ENCODE results near the gene SPOCD1.

The SPOCD1 gene

DNA sequence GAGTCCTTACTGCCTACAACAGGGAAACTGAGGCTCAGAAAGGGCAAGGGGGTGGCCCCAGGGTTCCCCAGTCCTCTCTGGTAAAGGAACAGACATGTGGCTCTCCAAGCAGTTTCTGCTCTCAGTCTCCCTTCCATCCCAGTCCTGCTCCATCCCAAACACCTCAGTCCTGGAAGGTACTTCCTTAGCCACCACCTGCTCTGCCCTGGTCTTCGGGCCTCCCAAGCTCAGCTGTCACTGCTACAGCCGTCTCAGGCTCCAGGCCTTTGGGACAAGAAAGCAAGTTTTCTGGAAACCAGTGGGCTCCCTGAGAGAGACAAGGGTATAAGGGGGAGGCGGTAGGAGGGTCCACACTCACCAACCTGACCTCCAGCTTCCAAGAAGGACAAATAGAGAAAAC is 28.6 kb downstream of the SPOCD1 start:
- DNase-seq (ENCODE audit: low read depth), result no peak

DNA sequence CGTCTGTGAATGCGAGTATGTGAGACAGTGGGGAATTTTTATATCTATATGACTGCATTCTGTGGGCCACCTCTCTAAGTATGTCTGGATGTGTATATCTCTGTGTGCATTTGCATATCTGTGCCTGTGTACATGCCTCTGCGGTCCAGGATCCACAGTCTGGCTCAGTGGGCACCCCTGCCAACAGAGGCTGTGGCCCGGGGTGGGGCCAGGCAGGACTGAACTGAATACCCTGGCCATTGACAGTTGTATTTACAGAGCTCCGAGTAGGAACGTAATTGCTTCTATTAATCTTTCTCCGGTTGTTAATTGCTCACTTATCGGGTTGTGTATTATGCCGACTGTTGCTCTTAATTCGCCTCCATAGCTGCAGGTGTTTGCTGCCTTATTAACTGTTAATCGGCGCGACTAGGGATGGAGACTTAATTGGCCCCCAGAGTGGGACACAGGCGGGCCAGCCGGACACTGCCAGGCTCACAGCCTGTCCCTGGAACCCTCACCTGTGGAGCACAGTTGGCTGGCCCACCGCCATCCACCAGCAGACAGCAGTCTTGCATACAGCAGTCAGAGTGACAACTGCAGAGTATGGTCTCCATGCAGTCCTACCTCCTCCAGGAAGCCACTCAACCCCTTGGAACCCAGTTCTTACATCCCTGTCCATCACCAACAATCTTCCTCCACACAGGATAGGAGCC is 29.3 kb downstream of the SPOCD1 start:
- no peak for DNase-seq (ENCODE audit: low read depth)

DNA sequence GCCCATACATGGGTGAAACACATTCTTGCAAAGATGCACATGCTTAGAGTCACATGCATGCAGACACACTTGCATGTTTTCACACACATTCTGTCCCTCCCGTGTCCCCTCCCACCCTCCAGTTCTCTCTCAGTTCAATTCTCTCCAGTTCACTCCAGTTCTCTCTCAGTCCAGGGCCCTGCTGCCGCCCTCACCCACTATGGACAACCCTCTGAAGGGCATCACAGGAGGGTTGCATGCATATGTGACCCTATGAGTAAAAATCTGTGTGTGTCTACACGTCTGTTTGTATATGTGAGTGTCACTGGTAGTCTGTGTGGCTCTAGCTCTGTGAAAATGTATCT is 29.9 kb downstream of the SPOCD1 start:
- DNase-seq (ENCODE audit: low read depth), result no peak

DNA sequence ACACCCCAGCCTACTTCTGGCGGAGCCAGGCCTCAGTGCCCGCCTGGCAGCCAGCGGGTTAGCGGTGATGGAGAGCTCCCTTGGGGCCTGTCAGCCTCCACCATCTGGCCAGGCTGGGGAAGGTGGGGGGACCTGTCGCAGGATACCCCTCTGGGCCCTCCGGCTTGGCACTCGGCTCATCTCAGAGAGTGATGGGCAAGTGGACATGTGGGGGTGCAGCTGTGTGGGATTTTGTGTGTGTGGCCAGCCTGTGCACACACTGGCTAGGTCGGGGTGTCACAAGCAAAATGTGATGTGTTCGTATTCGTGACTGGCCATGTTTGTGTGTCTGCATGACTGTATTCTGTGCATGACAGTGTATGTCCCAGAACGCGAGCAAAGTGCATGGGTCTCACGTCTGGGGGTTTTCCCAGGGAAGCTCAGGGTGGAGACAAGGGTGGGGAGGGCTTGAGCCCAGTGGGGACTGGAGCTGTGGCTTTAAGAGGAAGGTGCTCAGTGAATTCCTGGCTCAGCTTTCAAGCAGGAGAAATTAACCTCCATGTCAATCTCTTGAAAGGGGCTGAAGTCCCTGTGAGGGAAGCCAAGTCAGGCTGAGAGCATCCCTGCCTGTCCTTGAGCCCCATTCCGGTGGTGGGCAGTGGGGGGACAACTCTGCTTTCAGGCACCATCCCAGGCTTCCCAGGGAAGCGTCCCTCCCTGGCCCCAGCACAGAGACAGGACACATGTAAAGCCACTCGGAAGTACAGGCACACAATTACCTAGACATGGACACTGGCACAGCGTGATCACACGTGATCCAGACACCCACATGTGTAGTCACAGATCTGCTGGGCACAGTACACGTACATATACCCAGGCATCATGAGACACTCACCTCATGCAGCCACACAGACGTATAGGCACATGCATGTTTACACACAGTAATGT is 30.5 kb downstream of the SPOCD1 start:
- no peak for DNase-seq (ENCODE audit: low read depth)

DNA sequence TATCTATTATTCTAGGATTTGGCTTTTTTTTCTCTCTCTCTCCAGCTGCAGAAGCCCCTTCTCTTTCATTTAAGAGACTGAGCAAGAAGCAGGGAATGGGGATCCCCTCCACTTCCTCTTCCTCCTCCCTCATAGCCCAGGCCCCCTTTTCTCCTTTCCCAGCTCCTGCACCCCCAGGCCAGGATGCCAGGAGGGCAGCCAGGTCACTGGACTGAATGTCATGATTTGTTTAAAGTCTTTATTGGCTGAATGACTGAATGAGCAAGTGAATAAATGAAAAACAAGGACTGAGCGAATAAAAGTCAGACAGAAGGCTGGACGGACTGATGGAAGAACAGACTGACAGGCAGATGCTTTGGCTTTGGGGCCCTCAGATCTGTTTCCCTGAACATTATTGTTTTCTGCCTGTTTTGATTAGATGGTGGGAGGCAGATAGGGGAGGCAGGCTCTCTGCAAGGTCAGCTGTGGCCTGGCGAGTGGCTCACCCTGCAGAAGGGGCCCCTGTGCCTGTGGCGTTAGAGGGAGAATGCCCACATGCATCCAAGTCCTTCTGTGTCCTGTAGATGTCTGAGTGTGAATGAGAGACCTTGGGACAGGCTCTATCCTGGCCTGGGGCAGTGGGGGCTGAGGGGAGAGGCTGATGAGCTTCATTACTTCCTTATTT is 31.3 kb downstream of the SPOCD1 start:
- no peak for DNase-seq (ENCODE audit: low read depth)

DNA sequence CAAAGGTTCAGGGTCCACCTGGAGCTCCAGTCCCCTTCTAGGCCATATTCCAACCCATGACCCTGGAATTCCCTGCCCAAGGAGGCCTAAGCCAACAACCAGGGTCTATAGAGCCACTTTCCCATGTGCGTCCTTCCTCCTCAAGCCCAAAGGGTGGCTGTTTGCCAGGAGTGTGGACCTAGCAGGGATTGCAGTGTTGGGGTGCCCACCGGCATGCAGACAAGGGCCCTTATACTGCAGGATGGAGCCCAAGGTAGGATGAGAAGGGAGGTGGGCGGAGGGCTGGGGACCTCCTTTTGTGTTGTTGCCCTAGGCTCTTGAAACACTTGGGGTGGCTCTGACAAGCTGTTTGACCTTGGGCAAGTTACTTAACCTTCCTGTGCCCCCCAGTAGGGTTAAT is 32.0 kb downstream of the SPOCD1 start:
- DNase-seq (ENCODE audit: low read depth), result no peak

DNA sequence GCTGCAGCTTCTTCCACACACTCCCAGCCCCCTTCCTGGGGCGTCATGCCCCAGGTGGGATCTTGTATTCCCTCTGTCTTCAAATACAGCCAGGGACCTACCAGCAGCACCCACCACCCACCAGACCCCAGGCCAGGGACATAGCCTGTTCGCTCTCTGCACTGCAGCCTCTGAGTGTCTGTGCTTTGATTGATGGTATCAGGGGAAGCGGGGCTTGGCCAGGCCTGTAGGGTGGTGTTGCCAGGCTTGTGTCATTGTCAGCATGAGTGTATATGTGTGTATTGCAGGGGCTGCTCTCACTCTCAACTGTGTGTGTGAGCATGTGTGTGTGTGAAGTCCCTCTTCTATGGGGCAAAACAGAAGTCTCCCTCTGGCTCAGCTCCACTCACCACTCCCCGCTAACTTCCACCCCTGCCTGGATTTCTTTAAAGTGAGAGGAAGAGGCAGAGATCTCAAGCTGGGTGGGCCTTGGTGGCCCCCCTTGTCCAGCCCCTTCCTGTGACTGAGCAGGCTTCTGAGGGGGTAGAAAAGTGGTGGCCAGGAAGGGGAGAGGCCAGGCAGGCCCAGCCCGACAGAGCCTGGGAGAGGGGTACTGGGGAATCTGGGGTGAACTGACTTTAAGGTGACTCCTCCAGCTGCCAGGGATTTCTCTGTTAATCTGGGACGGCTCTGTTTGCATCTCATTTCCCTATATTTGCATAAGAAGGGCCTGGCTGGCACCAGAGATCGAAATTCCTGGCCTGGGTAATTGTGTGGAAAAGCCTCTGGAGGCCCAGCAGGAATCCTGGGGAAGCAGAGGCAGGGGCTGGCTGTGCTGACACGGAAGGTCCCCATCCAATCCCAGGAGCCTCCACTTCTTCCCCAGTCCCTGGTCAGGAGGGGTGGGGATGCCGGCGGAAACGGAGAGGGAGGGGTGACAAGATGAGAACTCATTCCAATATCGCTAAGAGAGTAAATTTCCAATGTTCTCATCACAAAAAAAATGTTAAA is 33.1 kb downstream of the SPOCD1 start:
- DNase-seq (ENCODE audit: low read depth), result no peak

DNA sequence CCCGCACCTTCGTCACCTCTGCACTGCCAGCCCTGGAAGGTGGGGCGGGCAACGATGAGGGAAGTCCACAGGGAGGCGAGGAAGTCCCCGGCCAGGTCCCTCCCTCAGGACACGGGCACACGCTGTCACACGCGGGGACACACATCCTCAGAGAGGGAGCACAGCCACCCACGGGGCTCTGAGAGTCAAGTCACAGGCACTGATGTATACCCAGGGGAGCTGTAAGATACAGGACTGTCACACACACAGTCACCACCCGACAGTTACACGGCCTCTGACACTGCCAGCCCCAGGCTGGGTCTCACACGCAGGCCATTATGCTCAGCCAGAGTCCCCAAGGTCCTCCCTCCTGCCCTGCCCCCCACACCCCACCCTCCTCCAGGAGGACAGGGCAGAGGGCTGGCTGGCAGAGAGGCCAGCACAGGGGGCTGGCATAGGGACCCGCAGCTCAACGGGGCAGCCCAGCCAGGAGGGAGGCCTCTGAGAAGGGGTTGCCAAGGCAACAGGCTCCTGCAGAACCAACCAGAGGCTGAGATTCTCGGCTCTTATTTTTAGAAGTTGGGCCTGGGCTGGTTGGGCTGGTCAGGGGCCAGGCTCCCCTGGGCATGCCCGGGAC is 34.0 kb downstream of the SPOCD1 start:
- no peak for DNase-seq (ENCODE audit: low read depth)

DNA sequence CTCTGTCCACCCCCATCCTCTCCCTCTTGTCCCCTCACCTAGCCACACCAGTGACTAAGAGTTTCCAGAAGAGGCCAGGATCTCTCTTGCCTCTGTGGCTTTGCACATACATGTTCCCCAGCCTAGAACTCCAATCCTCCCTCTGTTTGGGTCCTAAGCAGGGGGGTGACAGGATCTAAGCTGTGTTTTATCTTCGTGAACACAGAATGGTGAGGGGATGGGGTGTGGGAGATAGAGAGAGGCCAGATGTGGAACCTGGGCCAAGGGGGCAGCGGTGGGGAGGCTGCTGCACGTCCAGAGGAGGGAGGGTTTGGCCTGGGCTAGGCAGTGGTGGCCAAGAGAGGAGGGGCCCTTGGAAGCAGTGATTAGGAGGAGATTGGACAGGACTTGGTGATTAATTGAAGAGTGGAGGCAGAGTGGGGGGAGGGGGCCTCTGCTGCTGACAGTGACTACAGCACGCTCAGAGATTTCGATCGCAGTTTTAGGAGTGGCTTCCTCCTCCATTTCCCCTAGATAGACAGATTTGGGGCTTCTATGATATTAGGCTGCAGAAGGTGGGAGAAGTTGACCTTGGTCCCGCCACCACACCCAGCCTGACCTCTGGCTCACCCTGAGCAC is 34.6 kb downstream of the SPOCD1 start:
- no peak for DNase-seq (ENCODE audit: low read depth)

DNA sequence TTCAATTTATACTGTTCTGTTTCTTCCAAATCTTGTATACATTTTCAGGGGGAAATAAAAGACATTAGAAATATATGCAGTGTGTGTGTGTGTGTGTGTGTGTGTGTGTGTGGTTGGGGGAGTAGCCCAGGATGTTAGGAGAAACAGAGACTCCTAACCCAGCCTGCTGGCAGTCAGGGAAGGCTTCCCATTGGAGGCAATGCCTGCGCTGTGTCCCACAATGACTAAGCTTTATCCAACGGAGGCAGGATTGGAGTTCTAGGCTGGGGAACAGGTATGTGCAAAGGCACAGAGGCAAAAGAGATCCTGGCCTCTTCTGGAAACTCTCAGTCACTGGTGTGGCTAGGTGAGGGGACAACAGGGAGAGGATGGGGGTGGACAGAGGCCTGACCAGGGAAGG is 35.2 kb downstream of the SPOCD1 start:
- DNase-seq (ENCODE audit: low read depth), result no peak

DNA sequence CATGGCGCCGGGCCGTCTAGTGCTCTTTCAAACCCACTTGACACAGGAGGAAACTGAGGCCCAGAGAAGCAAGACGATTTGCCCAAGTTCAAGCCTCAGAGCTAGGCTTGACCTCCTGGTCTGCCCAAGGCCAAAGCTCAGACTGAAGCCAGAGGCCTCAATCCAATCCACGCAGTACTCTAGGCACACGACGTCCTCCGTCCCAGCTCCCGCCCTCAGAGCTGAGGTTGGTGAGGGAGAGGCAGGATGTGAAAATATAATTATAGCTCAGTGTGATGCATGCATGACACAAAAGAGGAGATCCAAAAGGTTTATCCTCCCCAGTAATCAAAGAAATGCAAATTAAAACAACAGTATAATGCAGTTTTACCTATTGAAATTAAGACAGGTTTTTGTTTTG is 36.1 kb downstream of the SPOCD1 start:
- no peak for DNase-seq (ENCODE audit: low read depth)

DNA sequence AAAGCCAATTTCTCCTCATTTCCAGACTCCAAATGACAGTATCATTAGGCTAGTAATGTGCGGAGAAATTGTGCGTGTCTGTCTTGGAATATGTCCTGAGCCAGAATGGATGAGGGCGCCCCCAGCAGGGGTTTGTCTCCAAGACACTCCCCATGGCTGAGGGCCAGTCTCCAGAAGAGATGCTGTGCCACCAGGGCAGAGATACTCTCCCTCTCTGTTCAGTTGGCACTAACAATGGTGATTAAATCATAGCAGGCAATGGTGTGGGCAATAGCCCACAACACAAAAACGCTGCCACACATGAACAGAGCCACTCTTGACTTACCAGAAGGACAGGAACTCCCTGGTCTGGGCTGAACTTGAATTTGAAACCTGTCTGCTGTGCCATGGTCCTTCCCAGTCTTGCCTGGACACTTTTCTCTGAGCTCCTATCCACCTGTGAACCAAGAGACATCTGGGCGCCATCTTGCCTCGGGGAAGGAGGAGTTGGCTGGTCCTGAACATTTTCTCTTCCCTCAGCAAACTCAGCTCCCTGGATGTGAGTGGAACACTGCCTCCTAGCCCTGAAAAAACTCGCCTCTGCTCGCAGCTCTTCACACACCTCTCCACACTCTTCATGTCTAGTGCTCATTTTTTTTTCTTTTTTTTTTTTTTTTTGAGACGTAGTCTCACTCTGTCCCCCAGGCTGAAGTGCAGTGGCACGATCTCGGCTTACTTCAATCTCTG is 36.9 kb downstream of the SPOCD1 start:
- no peak for DNase-seq (ENCODE audit: low read depth)

DNA sequence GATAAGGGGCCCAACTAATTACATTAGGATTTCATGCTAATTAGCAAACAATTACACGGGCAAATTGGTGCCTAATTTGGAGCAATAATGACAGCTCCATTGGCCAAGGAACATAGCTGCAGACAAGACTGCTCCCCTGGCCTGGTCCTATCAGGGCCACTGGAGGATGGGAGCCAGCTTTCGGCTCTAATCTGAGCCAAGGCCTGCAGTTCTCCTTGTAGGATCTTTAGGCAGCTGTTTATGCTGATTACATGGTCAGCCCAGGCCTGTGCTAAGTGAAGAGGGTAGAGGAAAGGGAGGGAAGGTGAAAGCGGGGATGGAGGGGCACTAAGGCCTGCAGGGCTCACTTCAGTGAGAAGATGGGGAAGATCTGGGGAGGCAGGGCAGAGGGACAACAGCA is 39.3 kb downstream of the SPOCD1 start:
- DNase-seq (ENCODE audit: low read depth), result no peak

DNA sequence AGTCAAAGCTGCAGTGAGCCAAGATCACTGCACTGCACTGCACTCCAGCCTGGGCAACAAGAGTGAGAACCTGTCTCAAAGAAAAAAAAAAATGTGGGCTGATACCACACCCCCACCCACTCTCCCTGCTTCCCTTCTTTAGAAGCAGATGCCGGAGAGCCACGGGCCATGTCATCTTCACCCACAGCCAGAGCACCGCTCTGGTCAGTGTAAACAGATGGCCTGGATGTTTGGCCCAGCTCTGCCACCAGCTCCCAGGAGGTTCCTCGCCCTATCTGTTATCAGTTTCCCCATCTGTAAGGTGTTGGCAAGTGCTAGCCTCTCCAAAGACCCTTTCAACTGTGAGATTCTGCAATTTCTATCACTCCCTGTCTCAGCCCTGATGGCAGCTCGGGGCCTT is 39.8 kb downstream of the SPOCD1 start:
- no peak for DNase-seq (ENCODE audit: low read depth)

DNA sequence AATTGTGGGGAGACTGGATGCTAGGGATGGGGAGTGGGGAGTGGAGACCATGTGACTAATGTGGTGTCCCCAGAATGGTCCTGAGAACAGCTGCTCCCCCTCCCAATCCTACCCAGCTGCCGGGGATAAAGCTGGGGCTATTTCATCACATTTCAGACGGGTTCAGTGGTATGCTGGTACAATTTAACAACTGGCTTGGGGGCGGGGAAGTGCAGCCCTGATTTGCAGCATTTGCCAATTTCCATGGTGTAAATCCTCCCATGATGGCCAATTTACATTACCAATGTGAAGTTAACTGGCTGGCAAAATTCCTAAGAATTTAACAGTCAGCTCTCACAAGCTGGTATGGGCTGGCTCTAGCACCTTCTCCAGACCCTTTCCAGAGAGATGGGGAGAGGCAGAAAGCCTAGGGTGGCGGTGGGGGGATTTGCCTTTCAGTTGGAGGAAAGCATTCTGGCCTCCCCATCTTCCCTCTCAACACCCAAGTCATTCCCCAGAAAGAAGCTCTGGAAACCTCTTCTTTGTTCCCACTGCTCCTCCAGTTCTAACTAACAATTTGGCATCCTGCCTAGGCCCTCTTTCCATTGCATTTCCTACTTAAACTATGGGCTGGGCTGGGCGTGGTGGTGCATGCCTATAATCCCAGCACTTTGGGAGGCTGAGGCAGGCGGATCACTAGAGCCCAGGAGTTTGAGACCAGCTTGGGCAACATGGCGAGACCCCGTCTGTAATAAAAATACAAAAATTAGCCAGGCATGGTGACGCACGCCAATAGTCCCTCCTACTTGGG is 40.4 kb downstream of the SPOCD1 start:
- no peak for DNase-seq (ENCODE audit: low read depth)

DNA sequence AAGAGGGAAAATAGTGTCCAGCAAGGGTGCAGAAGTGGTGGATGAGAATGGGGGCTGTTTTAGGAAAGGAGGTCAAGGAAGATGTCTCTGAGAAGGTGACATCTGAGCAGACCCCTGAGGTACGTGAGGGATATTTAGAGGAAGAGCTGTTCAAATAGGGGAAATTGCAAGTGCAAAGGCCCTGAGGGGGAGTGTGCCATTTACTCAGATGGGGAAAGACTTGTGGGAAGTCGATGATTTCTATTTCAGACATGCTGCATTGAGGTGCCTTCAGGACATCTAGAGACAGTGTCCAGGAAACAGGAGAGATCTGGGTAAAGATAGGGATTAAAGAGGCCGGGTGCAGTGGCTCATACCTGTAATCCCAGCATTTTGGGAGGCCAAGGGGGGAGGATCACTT is 41.3 kb downstream of the SPOCD1 start:
- DNase-seq (ENCODE audit: low read depth), result no peak

DNA sequence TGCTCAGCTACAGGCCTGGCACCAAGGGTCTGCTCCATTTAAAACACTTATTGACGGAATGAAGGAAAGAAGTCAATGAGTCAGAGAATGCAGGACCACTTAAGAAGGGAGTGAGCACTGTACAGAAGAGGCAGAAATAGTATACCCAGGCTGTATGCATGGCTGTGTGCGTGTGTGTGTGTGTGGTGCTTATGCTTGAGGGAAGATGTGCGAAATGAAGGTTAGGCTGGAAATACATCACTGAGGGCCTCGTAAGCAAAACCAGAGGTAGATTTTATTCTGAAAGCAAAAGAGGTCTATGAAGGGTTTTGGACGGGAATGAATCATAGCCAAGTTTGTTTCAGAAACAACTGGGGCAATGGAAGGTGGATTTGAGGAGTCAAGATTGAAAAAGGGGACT is 42.0 kb downstream of the SPOCD1 start:
- no peak for DNase-seq (ENCODE audit: low read depth)

DNA sequence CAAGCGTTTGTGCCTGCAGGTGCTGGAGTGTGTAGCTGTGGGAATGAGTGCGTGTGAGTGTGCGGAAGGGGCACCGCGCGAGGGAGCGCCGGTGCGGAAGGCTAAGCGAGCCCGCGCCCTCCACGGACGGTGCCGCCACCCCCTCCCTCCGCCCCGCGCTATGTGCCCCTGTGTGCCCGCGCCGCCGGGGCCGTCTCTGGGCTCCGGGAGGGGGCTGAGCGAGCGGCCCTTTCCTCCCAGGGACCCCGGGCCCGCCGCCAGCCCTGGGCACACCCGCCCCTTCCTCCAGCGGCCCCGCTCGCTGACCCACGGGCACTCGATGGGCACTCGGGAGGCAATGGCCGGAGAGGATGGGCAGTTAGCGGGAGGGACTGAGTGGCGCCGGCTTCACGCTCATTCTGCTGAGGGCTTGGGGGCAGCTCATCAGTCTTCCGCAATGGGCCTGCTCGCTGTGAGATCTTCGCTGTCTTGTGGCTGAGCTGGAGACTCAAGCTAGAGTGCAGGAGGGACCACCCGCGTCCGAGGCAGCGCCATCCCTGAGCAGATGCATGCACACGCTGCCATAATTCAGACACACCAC is 43.1 kb downstream of the SPOCD1 start:
- no peak for DNase-seq (ENCODE audit: low read depth)
